Measurements from ENCODE around the gene DOCK2. TPM values are rescaled to one million over a fixed set of nuclear protein-coding genes. Genes with fewer than 3 reads are reported as not detected.

Gene DOCK2
- total and polyA plus RNA-seq, 12 donors, result 3.3 to 59.5 (median 21.0) TPM

- TF ChIP-seq POLR2A (IDR thresholded peaks at IDR 0.05), result no peak
- TF ChIP-seq CTCF (IDR thresholded peaks at IDR 0.05), result no peak
- no peak for DNase-seq
- no peaks in the 10 kb centered on the region for H3K36me3 ChIP-seq (replicated peaks in 1 of 2)
- H3K27me3 ChIP-seq, result no peaks in the 10 kb centered on the region
- H3K9me3 ChIP-seq (replicated peaks in 1 of 3), result no peaks in the 10 kb centered on the region
- intact Hi-C loops (cut with DNase I), result no loop called here
- 90 to 94% (median 92%) methylated on average over 4 of the region's 4 CpGs for WGBS, 4 donors
- H3K27ac ChIP-seq, result no peak overlapping the region
- H3K4me1 ChIP-seq (replicated peaks in 1 of 2), result no peaks in the 10 kb centered on the region
- H3K4me3 ChIP-seq, result no peak overlapping the region
These were observed 162.0 kb downstream of the DOCK2 start for GRCh38 chr5:169798906-169799660.

GRCh38 chr5:169801324-169801777 is 164.3 kb downstream of the DOCK2 start:
- no peaks in the 10 kb centered on the region for H3K4me1 ChIP-seq (replicated peaks in 1 of 2)
- WGBS, 4 donors, result 67 to 71% (median 70%) methylated on average over 6 of the region's 6 CpGs
- no peak for TF ChIP-seq POLR2A (IDR thresholded peaks at IDR 0.05)
- TF ChIP-seq CTCF (IDR thresholded peaks at IDR 0.05), result no peak
- H3K27me3 ChIP-seq, result no peaks in the 10 kb centered on the region
- DNase-seq, result no peak
- intact Hi-C loops (cut with DNase I), result no loop called here
- H3K27ac ChIP-seq, result no peak overlapping the region
- H3K4me3 ChIP-seq, result no peak overlapping the region
- no peaks in the 10 kb centered on the region for H3K9me3 ChIP-seq (replicated peaks in 1 of 3)
- no peaks in the 10 kb centered on the region for H3K36me3 ChIP-seq (replicated peaks in 1 of 2)

GRCh38 chr5:169801781-169802180 is 164.7 kb downstream of the DOCK2 start:
- Histone ChIP-seq H3K27me3 (no peaks in the 10 kb centered on the region), H3K4me1 (replicated peaks in 1 of 2) (no peaks in the 10 kb centered on the region), H3K27ac (no peak overlapping the region), H3K36me3 (replicated peaks in 1 of 2) (no peaks in the 10 kb centered on the region), H3K4me3 (no peak overlapping the region), H3K9me3 (replicated peaks in 1 of 3) (no peaks in the 10 kb centered on the region)
- TF ChIP-seq CTCF (IDR thresholded peaks at IDR 0.05), result no peak
- no peak for TF ChIP-seq POLR2A (IDR thresholded peaks at IDR 0.05)
- no peak for DNase-seq
- WGBS, 4 donors, result 50 to 55% (median 53%) methylated on average over 2 of the region's 2 CpGs
- intact Hi-C loops (cut with DNase I), result no loop called here

GRCh38 chr5:169803077-169803981 is 166.3 kb downstream of the DOCK2 start:
- no peaks in the 10 kb centered on the region for H3K27me3 ChIP-seq
- no peak overlapping the region for H3K4me3 ChIP-seq
- H3K9me3 ChIP-seq (replicated peaks in 1 of 3), result no peaks in the 10 kb centered on the region
- WGBS, 4 donors, result 57 to 64% (median 62%) methylated on average over 10 of the region's 10 CpGs
- intact Hi-C loops (cut with DNase I), result no loop called here
- peak overlapping the region in 2 of 5 donors; percentile 12 to 44 for H3K27ac ChIP-seq
- H3K36me3 ChIP-seq (replicated peaks in 1 of 2), result no peaks in the 10 kb centered on the region
- H3K4me1 ChIP-seq (replicated peaks in 1 of 2), result no peaks in the 10 kb centered on the region
- TF ChIP-seq CTCF (IDR thresholded peaks at IDR 0.05), result no peak
- TF ChIP-seq POLR2A (IDR thresholded peaks at IDR 0.05), result no peak
- DNase-seq, result peak in 5 of 7 donors; percentile 13 to 56 (median 22)

Measured in adrenal gland (tissue), 12 donors.